ENCODE results near the gene CNTNAP2. TPM values are rescaled to one million over a fixed set of nuclear protein-coding genes. Genes with fewer than 3 reads are reported as not detected.

The CNTNAP2 gene
- total and polyA plus RNA-seq, 12 donors: 0.07 to 0.77 (median 0.24) TPM

- no peak for ATAC-seq
- 40 to 48% methylated on average over 1 of the region's 1 CpG for WGBS, 2 donors
- H3K36me3 ChIP-seq: no peaks in the 10 kb centered on the region
- peaks cover 0 to 4% (median 0%) of the 10 kb centered on the region in 7 donors for H3K27me3 ChIP-seq
- H3K4me1 ChIP-seq: no peaks in the 10 kb centered on the region
- TF ChIP-seq CTCF (IDR thresholded peaks at IDR 0.05): no peak
- no peak for DNase-seq
- intact Hi-C loops (cut with DNase I): no loop called here
- H3K4me3 ChIP-seq: no peak overlapping the region
- H3K9me3 ChIP-seq: peaks cover 0 to 15% (median 0%) of the 10 kb centered on the region in 11 donors
- no peak overlapping the region for H3K27ac ChIP-seq
These were observed 1380.6 kb downstream of the CNTNAP2 start for GRCh38 chr7:147497246-147497645.

- ATAC-seq: no peak
- H3K4me1 ChIP-seq: no peaks in the 10 kb centered on the region
- H3K27me3 ChIP-seq: no peaks in the 10 kb centered on the region
- intact Hi-C loops (cut with DNase I): no loop called here
- H3K36me3 ChIP-seq: no peaks in the 10 kb centered on the region
- H3K4me3 ChIP-seq: no peak overlapping the region
- H3K9me3 ChIP-seq: peaks cover 0 to 15% (median 0%) of the 10 kb centered on the region in 11 donors
- no peak overlapping the region for H3K27ac ChIP-seq
- WGBS, 2 donors: 92 to 93% methylated on average over 2 of the region's 2 CpGs
- DNase-seq: no peak
- no peak for TF ChIP-seq CTCF (IDR thresholded peaks at IDR 0.05)
These were observed 1381.5 kb downstream of the CNTNAP2 start for GRCh38 chr7:147498081-147498480.

- Histone ChIP-seq H3K27ac (no peak overlapping the region), H3K4me3 (no peak overlapping the region), H3K9me3 (peaks cover 0 to 2% (median 0%) of the 10 kb centered on the region in 11 donors), H3K4me1 (no peaks in the 10 kb centered on the region), H3K36me3 (no peaks in the 10 kb centered on the region), H3K27me3 (no peaks in the 10 kb centered on the region)
- no peak for TF ChIP-seq CTCF (IDR thresholded peaks at IDR 0.05)
- DNase-seq: no peak
- ATAC-seq: no peak
- intact Hi-C loops (cut with DNase I): no loop called here
- WGBS, 2 donors: 44 to 53% methylated on average over 3 of the region's 3 CpGs
These were observed 1392.5 kb downstream of the CNTNAP2 start for GRCh38 chr7:147509035-147509501.

- 74 to 80% methylated on average over 4 of the region's 4 CpGs for WGBS, 2 donors
These were observed 1393.1 kb downstream of the CNTNAP2 start for GRCh38 chr7:147509541-147510200.

More at GRCh38 chr7:147509541-147510200, 1393.1 kb downstream of the CNTNAP2 start:
- H3K27ac ChIP-seq: no peak overlapping the region
- ATAC-seq (no peak), DNase-seq (no peak)
- no peaks in the 10 kb centered on the region for H3K4me1 ChIP-seq
- H3K27me3 ChIP-seq: no peaks in the 10 kb centered on the region
- H3K9me3 ChIP-seq: peaks cover 0 to 2% (median 0%) of the 10 kb centered on the region in 11 donors
- H3K4me3 ChIP-seq: no peak overlapping the region
- no peaks in the 10 kb centered on the region for H3K36me3 ChIP-seq
- intact Hi-C loops (cut with DNase I): no loop called here
- TF ChIP-seq CTCF (IDR thresholded peaks at IDR 0.05): no peak

Measured in heart right ventricle (tissue), 16 donors.